CMK (cell line): Measurements from ENCODE around the gene DNAL4.
"Not testable (repeated sequence)": the region's sequence is repeated elsewhere in the genome, so short reads cannot be mapped to it uniquely, and the experiment has no call there.

Experiments
- DNase-seq: peaks from one replicate; pipeline ENCODE4 v3.0.0-alpha.2; 2010; ENCODE audit warnings: low read depth

DNAL4 gene

DNA sequence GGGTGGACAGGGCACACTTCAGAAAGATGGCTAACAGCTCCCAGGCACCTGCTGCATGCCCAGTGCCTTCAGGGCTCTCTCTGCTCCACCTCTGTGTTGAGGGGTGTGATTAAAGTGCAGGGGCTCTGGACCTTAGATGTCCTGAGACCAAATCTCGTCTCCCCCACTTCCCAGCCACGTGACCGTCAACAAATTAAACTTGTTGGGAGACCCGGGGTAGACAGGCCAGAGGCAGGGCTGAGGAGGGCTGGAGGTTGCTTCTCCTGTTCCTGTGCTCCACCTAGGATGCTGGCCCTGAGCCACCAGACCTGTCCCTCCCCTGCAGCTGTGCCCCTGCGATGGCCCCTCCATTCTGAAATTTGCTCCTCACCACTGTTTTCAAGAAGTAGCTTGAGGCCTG is 32.9 kb upstream of the DNAL4 start:
- no peak for DNase-seq

DNA sequence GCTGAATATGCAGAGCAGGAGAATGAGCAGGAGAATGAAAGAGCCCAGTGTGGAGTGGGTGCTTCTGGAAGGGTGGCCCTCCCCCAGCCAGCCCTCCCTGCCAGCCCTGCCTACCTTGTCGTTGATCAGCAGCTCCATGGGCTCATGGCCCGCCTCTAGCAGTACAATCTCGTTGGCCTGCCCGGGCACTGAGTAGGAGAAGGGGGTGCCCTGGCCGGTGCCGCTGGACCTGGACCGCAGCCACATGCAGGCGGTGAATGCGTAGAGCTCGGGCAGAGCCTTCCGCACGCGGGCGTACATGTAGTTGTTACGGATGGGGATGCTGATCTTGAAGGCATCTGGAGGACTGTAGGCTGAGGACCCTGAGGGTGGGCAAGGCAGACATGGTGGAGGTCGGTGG is 32.4 kb upstream of the DNAL4 start:
- DNase-seq: no peak

DNA sequence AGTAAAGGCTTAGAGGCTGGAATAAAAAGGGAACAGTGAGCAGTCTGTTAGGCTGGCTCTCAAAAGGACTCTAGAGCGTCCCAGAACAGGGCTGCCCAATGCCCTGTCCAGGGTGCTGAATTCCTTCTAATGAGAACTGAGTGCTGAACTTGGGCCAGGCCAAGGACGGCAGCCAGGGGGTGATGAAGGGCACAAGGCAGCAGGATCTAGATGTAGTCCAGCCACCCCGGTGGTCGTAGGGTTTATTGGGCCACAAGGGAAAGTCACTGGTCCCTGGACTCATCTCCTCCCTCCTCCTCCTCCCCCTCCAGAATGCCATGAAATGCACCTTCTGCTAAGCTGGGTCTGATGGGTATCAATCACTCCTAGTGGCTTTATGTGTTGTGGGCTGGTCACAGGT is 30.6 kb upstream of the DNAL4 start:
- peak; percentile 45 for DNase-seq

DNA sequence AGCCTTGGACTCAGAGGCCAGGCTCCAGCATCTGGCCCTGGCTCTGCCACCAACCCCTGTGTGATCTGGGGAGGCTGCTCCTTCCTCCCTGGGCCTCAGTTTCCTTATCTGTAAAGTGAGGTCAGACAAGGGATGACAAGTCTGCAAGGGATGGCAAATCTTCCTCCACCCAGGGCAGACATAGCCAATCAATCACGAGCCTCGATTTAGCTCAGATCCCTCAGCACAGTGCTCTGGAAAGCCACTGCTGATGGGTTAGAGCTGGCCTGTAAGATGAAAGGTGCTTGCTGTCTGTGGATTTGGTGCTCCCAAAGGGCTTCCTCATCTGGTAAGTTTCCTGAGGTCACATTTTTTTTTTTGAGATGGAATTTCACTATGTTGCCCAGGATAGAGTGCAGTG is 29.7 kb upstream of the DNAL4 start:
- DNase-seq: no peak

DNA sequence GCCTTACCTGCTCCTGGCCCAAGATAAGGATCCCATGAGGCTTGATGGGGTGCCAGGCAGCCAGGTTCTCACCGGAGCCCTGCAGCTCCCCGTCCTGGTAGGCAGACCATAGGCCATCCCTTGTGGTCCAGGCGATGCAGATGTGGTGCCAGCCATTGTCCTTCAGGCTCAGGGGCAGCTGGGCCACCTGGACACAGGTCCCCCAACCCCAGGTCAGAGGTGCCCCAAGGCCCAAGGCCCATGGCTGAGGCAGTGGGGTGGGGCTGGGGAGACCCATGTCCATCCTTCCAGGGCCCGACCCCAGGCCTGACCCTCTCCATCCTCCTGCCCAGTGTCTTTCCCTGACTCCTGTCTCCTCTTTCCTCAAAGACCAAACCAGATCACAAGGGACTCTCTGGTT is 29.1 kb upstream of the DNAL4 start:
- DNase-seq: no peak

DNA sequence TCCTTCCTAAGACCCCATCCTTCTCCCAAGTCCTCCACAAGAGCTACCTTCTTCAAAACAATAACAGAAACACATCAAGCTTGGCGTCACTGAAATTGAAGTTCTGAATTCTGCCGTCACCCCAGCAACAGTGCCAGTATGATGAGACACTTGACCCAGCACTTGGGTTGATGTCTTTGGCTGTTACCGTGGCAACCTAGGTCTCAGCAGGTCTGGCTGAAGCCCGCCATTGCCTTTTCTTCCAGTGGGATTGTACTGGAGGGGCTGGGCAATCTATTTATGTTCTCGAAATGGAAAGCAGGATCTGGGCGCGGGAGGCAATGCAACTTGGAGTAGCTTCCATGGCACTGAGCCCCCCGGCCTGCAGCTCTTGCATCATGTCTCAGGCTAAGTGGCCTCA is 26.1 kb upstream of the DNAL4 start:
- no peak for DNase-seq

DNA sequence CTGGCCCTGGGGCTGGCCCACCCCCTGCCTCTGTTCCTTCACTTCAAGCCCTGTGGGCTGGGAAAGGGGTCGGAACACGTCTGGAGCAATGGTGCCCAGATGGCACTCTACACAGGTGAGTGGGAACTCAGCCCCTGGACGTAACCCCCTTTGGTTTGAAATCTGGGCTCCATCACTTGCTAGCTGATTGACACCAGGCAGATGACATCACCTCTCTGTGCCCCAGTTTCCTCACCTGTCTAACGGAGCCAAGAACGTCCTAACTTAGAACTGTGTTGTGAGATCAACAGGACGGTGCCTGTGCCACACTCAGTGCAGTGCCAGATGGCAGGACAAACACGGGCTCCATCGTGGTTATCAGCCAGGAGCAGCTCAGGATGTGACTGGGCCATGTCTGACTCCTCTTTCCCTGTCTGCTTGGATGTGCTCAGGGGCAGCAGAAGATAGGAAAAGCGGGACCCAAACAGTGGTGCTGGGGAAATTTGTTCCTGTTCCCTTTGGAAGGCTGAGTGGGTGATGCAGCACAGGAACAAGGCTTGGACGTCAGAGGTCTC is 25.5 kb upstream of the DNAL4 start:
- DNase-seq: no peak

DNA sequence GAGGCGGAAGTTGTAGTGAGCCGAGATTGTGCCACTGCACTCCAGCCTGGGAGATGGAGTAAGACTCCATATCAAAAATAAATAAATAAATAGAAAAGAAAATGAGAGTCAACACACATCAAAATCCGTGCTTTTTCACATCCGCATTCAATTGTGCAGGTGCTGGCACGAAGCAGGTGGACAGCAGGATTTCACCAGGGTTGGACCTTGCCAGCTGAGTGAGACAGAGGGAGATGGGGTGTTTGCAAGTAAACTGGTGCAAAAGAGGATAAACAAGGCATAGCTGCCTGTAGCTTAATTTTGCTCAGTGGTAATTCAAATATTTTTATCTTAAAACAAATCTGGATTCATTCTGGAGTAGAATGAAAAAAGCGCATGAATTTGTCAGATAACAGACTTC is 23.3 kb upstream of the DNAL4 start:
- no peak for DNase-seq

DNA sequence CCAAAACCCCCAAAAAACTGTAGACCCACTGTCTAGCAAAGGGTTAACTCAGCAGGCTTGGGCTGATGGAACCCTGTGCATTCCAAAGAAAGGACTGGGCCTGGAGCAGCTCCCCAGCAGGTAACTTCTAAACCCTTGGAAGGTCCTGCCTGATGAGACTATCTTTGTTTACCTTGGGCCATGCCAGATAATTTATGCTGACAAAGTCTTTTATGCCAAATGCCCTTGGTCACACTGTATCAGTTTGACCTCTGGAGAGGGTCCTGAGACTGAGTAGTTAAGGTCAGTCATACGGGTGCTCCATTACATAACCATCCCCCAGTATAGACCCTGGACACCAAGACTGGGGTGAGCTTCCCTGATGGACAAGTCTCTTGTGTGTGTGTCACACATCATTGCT is 21.9 kb upstream of the DNAL4 start:
- DNase-seq: no peak

DNA sequence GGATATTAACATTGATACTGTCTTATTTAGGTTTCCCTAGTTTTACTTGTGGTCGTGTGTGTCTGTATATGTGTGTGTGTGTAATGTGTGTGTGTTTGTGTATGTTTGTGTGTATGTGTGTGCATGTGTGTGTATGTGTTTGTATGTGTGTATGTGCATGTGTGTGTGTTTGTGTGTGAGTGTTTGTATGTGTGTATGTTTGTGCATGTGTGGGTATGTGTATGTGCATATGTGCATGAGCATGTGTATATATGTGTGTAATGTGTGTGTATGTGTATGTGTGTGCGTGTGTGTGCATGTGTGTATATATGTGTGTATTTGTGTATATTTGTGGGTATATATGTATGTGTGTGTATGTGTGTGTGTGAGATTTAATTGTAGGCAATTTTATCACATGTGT is 17.3 kb upstream of the DNAL4 start:
- no peak for DNase-seq

DNA sequence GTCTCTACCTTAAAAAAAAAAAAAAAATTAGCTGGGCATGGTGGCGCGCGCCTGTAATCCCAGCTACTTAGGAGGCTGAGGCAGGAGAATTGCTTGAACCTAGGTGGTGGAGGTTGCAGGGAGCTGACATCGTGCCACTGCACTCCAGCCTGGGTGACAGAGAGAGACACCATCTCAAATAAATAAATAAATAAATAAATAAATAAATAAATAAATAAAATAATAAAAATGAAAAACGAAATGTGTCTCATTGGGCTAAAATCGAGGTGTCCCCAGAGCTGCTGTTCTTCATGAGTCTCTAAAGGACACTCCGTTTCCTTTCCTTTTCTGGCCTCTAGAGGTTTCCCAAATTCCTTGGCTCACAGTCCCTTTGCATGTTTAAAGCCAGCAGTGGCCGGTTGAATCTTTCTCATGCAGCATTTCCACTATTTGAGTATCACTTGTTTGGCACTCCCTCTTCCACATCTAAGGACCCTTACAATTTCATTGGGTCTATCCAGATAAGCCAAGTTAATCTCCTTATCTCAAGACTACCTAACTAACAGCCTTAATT is 11.2 kb upstream of the DNAL4 start:
- DNase-seq: not testable (repeated sequence)

DNA sequence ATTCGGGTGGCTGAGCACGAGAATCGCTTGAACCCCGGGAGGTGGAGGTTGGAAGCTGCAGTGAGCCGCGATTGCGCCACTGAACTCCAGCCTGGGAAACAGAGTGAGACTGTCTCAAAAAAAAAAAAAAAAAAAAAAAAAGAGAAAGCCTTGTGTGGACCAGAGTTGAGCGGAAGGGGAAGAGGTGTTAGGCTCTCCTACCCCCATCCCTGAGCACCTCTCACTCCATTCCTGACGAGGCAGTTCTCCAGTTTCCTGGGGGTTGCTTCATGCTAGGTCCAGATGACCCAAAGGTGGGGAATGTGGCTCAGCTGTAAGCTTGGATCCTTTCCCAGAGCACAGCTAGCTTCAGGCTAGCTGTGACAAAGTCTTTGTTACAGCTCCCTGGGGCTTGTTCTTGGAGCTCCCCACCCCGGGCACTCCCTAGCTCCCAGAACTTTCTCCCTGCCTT is 8.8 kb upstream of the DNAL4 start:
- no peak for DNase-seq

DNA sequence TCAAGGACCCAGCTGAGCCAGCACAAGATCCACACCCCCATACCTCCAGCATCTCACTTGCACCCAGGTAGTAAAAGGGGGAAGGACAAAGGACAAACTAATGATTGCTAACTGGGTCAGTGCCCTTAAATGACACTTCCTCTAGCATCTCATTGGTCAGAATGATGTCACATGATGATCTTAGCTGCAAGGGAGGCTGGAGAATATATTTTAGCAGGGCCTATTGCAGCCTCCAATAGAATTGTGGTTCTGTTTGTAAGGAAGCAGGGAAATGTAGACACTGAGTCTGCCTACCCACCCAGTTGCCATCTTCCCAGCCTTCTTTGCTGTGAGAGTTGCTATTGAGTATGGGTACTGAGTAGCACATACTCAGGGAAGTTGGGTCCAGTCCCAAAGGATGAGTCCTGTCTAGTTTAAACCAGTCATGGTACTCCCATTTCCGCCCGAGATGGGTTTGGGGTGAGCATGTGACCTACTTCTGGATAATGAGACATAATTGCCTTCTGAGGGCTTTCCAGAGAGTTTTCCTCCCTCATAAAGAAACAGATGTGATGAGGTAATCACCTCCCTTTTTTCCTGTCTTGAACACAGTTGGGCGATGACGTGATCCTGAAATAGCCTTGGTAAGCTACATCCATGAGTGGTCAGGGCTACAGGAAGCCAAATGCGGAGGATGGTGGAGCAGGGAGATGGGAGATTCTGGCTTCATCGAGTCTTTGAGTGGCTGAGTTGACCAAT is 5.5 kb upstream of the DNAL4 start:
- DNase-seq: no peak

DNA sequence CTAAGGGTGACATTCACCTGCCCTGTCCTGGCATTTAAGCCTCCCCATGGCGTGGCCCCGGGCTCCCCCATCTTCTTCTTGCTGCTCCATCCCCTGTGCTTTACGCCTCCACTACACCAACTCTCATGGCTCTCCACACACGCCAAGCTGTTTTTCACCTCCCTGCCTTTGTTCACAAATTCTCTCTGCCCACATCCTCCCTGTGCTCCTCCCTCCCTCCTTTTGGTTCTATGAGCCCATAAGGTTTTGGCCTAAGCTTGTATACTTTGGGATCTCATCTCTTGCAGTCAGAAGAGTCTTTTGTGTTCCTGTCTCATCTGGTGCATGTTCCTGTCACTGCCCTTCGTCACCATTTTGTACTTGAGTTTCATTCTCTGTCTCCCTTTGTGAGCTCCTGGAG is 4.6 kb upstream of the DNAL4 start:
- no peak for DNase-seq

DNA sequence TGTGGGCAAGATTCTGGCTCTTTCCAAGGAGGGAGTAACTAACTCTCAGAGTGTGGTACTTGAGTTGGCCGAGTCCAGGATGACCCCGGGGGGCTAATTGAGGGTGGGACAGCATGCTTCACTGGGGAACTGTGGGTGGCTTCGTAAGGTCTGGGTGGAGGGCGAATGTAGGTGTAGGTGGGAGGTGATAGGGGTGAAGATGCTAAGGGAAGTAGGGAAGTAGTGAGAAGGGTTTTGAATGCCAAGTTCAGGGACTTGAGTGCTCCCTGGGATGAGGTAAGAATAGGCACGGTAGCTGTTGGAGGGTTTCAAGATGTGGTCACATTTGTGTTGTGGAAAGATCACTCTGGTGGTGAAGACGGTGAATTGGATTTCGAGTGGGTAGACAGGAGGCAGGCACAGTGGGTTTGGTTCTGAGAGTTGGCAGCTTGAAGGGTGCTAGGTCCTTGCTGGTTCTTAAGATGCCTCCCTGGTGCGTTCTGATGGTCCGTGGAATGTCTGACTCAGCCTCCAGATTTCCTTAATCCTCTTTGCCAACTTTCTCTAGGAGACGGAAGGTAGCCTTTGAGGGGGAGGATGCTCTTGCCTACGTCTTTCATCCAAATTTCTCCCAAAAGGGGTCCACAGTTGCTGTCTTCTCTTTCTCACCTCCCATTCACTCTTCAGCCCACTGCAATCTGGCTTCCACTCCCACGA is 2.5 kb upstream of the DNAL4 start:
- no peak for DNase-seq

DNA sequence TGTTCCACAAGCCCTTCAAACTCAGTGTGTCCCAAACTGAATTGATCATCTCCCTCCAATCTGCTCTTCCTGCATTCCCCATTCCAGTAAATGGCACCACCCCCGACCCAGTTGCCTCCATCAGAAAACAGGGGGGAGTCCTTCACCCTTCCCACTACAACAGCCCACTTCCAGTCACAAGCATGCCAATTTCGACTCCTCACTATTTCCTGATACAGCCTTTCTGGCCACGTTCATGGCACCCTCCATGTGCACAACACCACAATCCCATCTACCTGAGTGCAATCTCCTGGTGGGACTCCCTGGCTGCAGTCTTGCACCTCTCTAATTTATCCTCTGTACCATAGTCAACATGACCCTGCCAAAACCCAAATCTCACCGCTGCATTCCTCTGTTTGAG is 1.6 kb upstream of the DNAL4 start:
- no peak for DNase-seq

DNA sequence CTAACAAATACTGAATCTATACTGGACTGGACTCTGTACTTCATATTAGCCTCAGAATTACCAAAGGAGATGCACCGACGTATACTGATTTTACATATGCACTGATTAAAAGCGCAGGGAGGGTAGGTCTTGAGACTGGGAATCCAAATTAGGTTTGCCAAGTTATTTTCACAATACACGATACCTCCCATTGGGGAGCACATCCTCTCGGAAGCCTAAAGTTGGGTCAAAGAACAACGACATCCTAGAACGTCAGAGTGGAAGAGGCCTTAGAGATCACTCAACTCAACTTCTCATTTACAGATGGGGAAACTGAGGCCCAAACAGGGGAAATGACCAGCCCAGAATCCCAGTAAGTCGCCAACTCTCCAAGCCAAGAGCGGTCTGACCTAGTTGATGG is 626 bp downstream of the DNAL4 start:
- DNase-seq: no peak

DNA sequence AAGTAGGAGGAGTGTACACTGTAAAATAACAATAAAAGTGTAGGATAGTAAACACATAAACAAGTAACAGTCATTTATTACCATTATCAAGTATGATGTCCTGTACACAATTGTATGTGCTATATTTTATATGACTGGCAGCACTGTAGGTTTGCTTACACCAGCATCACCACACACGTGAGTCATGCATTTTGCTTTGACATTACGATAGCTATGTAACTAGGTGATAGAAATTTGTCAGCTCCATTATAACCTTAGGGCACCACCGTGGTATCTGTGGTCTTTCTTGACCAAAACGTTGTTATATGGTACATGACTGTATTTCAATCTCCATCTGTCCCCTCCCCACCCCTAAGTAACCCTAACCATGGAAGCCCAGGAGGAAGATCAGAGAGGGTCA is 1.1 kb downstream of the DNAL4 start:
- DNase-seq: no peak

DNA sequence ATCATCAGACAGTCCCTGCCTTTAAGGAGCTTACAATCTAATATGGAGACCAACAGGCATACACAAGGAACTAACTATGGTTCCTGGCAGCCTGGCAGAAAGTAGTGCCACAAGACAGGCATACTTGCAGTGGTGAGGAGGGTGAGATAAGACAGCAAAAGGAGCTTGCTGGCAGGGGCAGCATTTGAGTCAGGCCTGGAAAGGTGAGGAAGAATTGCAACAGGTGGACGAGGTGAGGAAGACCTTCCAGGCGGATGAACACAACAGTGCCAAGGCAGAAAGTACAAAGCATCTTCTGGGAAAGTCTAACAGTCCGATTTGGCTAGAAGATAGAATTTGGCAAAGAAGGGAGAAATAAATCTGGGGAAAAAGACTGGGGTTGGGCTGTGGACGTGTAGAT is 4.3 kb downstream of the DNAL4 start:
- no peak for DNase-seq

DNA sequence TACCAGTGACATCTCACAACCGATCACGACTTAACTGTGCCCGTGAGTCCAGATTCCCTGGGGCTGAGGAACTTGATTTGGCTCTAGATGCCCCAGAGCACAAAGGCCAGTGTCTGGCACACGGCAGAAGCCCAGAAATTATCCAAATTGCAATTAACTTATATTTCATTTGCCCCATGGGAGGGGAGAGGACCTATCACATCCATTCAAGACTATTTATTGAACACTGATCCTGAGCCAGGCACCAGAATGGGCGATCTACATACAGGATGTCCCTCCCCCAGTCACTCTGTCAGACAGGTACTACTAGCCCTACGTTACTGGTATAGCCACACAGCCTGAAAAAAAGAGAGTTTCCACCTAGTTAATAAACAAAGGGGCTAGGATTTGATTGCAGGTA is 5.1 kb downstream of the DNAL4 start:
- DNase-seq: no peak

DNA sequence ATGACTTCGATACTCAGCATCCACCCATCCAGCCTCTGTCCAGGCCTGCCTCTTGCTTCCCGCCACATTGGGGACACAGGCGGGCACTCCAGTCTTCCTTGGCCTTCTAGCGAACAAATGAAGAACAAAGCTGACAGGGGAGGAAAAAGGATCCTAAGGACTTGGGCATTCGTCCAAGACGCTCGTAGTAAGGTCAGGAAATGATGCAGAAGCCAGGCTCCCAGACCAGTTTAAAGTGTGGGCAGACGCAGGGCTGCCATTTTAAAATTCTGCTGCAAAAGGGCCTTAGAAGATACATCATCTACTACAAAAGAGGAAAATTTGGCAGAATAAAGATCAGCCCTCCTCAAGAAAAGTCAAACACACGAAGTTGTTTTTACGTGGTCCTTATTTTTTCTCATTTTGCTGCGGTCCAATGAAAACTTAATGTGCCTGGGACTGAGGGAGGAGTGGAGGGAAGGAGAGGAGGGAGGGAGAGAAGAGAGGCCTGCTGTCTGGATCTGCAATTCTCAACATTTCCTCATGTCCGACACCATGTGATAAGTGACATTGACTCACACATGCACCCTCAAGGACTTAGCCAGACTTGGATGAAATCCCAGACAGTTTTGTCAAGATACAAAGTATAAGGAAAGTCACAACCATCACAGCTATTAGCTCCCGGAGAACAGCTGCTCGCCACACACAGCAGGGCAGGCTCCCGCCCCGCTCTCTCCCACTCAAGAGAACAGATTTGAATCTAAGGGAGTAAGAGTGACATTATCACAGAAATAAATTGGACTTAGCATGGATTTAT is 5.7 kb downstream of the DNAL4 start:
- no peak for DNase-seq

DNA sequence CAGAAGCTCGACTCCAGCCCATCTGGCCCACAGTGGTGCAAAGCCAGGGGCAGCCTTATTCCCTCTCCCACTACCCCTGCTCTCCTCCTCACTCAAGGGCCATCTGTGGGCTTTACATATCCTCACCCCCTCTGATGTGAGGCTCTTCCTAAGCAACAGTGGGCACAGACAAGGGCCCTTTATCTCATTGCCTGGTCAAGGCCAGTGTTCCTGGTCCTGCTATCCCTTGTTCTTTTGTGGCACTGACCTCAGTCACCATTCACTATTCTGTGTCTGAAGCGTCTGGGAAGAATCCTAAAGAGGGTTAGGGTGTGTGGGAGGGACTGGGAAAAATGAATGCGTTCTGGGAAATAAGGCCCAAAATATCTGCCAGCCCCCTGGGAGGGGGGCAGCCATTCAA is 7.3 kb downstream of the DNAL4 start:
- no peak for DNase-seq

DNA sequence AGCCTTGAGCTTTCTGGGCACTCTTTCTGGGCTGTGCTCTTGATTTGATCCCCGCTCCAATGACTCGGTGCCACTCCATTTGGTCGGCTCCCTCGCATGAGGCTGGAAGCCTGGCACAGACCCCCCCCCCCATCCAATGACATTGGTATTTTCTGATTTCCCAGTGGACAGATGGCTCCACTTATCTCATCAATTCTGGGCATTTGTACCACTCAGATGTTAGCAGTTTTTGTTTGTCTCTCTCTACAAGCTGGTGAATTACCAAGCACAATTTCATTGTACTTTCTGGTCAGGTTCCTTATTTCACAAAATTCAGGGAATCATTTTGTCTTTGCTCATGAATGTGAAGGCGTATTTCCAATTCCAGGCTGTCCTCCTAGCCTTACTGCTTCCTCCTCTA is 9.1 kb downstream of the DNAL4 start:
- DNase-seq: no peak
